ENCODE data around the gene RBFOX2. TPM values are rescaled to one million over a fixed set of nuclear protein-coding genes. Genes with fewer than 3 reads are reported as not detected.

RBFOX2 gene
- total and polyA plus RNA-seq, 2 of the 8 experiments (the other 6 are each of a cell fraction or from before 2014, with no cell fraction given) = 121 to 122 TPM

GRCh38 chr22:36015155-36015810 is 13.3 kb downstream of the RBFOX2 start (continued):
- TF ChIP-seq PHF8 (conservative IDR thresholded peaks at IDR 0.05; ENCODE audit: low read depth, low read length) (no peak), EZH2 (IDR thresholded peaks at IDR 0.05; ENCODE audit: low read depth, low read length, severe bottlenecking) (no peak), SP2 (IDR thresholded peaks at IDR 0.05; ENCODE audit: low read length) (no peak)

Data from H1 (cell line).